Measurements from ENCODE around the gene INAFM2. TPM values are rescaled to one million over a fixed set of nuclear protein-coding genes. Genes with fewer than 3 reads are reported as not detected.

Gene INAFM2
- total RNA-seq: 8.6 and 30.1 TPM in 2 replicates

GRCh38 chr15:40323239-40323952, at the start of gene INAFM2:
Gene INAFM2, plus strand, starts transcription at chr15:40323692. Its CDS starts 364 bp downstream, at chr15:40324056.

GRCh38 chr15:40282869-40283614, 40.5 kb upstream of the INAFM2 start, which contains the start of gene ANKRD63:
Gene ANKRD63, minus strand, starts transcription at chr15:40283064. Its CDS starts 478 bp downstream, at chr15:40282586.

GRCh38 chr15:40307421-40308211, 15.9 kb upstream of the INAFM2 start, which contains the start of gene PLCB2:
Gene PLCB2, minus strand, starts transcription at chr15:40307935. Its CDS starts 263 bp downstream, at chr15:40307672.

DNA sequence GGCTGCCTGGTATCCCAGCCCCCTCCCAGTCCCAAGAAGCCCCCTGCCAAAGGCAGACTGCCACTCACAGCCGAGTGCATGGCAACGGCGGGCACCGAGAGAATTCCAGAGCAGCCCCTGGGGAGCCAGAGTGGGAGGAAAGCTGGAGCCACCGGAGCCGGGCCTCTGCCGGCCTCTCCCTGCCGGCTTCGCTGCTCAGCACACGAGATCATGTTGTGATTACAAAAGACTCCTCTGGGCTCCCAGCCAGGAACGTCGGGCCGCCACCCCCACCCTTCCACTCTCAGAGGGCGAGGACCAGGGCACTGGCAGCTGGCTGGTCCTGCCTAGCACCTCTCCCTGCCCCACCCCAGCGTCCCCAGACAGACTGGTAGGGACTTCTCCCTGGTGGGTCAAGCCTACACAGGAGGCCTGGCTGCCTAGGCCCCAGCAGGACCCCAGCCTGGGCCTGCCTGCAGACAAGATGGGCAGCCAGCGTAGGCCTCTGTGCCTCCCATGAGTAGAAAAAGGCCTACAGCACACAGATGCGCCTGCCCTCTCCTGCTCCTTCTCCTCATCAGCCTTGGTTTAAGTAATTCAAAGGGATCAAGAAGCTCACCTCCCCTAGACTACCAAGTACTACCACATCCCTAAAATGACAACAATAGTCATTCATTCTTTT, 17.4 kb downstream of the INAFM2 start, which contains the start of gene CCDC9B:
Gene CCDC9B, minus strand, starts transcription at position 200 of the 661 bp plus-strand sequence. Its CDS starts 120 bp downstream, at position 80.

DNA sequence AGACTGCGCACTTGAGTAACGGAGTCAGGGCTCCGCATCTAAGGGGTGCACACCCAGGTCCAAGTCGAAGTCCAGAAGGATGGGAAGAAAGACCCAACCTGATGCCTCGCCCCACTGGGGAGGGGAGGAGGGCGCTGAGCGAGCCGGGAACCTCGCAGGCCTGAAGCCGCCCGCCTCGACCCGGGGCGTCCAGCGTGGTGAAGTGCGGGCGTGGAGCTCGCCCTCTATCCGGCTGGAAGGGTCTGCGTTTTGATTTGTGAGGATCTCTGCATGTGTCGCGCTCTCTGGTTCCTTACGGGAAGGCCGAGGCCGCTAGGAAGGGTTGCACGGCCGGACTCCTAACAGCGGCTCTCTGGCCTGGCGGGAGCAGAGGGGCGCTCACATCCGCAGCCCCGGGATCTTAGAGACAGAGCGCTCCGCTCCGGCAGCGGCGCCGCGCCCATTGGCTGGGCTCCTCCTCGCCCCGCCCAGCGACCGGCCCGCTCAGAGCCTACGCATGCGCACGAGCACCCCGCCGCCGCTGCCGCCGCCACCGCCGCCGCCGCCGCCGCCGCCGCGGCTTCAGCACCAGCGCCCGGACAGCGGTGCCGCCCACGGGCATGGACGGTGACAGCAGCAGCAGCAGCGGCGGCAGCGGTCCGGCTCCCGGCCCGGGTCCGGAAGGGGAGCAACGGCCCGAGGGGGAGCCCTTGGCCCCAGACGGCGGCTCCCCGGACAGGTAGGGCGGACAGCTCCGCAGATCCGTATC, 34.4 kb downstream of the INAFM2 start, which contains the start of gene DISP2:
Gene DISP2, plus strand, starts transcription at position 497 of the 748 bp plus-strand sequence. Its CDS starts 103 bp downstream, at position 600.

Other genes with a start within 250 kb of the INAFM2 start
- gene BMF, start 214.8 kb upstream of the INAFM2 start, total RNA-seq: 2.1 and 10.6 TPM in 2 replicates
- gene BUB1B, start 162.6 kb upstream of the INAFM2 start, total RNA-seq: 0.43 and 1.4 TPM in 2 replicates
- gene PAK6, start 84.6 kb upstream of the INAFM2 start, total RNA-seq: 0.12 TPM in 1 of 2 replicates, not detected in the other
- not detected in 2 replicates for gene ANKRD63, start 40.6 kb upstream of the INAFM2 start, total RNA-seq
- 0.09 and 0.23 TPM in 2 replicates for gene PLCB2, start 15.8 kb upstream of the INAFM2 start, total RNA-seq
- 0.09 and 1.6 TPM in 2 replicates for gene CCDC9B, start 17.2 kb downstream of the INAFM2 start, total RNA-seq
- gene PHGR1, start 27.3 kb downstream of the INAFM2 start, total RNA-seq: not detected in 2 replicates
- gene DISP2, start 34.5 kb downstream of the INAFM2 start, total RNA-seq: 0.09 and 0.23 TPM in 2 replicates
- gene KNSTRN, start 59.0 kb downstream of the INAFM2 start, total RNA-seq: 11.6 and 15.2 TPM in 2 replicates
- gene IVD, start 82.1 kb downstream of the INAFM2 start, total RNA-seq: 32.2 and 36.8 TPM in 2 replicates
- gene BAHD1, start 117.3 kb downstream of the INAFM2 start, total RNA-seq: 10.7 and 13.9 TPM in 2 replicates
- 20.5 and 29.2 TPM in 2 replicates for gene CHST14, start 147.3 kb downstream of the INAFM2 start, total RNA-seq
- 15.7 and 17.2 TPM in 2 replicates for gene CCDC32, start 241.3 kb downstream of the INAFM2 start, total RNA-seq
- 6.1 and 8.5 TPM in 2 replicates for gene RPUSD2, start 245.6 kb downstream of the INAFM2 start, total RNA-seq

Data from pericardium fibroblast (primary cell).